Gastrocnemius medialis (tissue), 4 donors: ENCODE measurements around the gene NTRK3. TPM values are rescaled to one million over a fixed set of nuclear protein-coding genes. Genes with fewer than 3 reads are reported as not detected.

Experiments
- ATAC-seq, 2 donors: fragments of 150-250 bp; one replicate each; pipeline ENCODE4 v1.9.1; 2016
- DNase-seq, 2 donors: peaks; one replicate each; pipeline ENCODE4 v3.0.0-alpha.2; 2019
- H3K27ac ChIP-seq, 4 donors: fragments of 200-600 bp; sonication (generic); 1 replicate in 1 of 4; 2 replicates in 3 of 4; pipeline ENCODE4 v1.5.1; 2016 to 2018; ENCODE audit warnings: mild to moderate bottlenecking in 2 of 4, moderate library complexity in 1 of 4
- H3K27me3 ChIP-seq, 3 donors: fragments of 200-600 bp; sonication (generic) in 2 of 3; 1 replicate in 1 of 3; 2 replicates in 2 of 3; pipeline versions ENCODE4 v1.5.1 to v1.6.0; 2016 to 2019; ENCODE audit warnings: mild to moderate bottlenecking in 1 of 3, moderate library complexity in 1 of 3
- H3K36me3 ChIP-seq, 2 donors: fragments of 200-600 bp; sonication (generic) in 1 of 2; one replicate each; pipeline ENCODE4 v1.5.1; 2017 to 2018
- H3K4me1 ChIP-seq, 2 donors: fragments of 200-600 bp; sonication (generic) in 1 of 2; one replicate each; pipeline ENCODE4 v1.5.1; 2016 to 2017; ENCODE audit warnings: mild to moderate bottlenecking in 2 of 2
- H3K4me3 ChIP-seq, 4 donors: fragments of 200-600 bp; sonication (generic) in 3 of 4; 1 replicate in 1 of 4; 2 replicates in 3 of 4; pipeline ENCODE4 v1.5.1; 2016 to 2019; ENCODE audit warnings: mild to moderate bottlenecking in 2 of 4
- H3K9me3 ChIP-seq, 3 donors: fragments of 200-600 bp; sonication (generic) in 2 of 3; 1 replicate in 1 of 3; 2 replicates in 2 of 3; pipeline ENCODE4 v1.5.1; 2016 to 2019
- POLR2A ChIP-seq, 2 donors: fragments of 450-650 bp; IDR thresholded peaks; one replicate each; pipeline ENCODE4 v1.6.1; 2017; ENCODE audit warnings: antibody characterized with exemption in 2 of 2, mild to moderate bottlenecking in 2 of 2, moderate library complexity in 2 of 2
- in situ Hi-C, 4 donors: fragments of 200-750 bp; cut with MboI; loops; one replicate each; pipeline versions ENCODE4 v1.15.0 to v1.8.0; 2017; ENCODE audit warnings: low sequenced_read_pairs in 4 of 4
- intact Hi-C: fragments of 100-400 bp; cut with DNase I; formaldehyde crosslinking; loops from one replicate; pipeline ENCODE4 v1.15.1; 2023; ENCODE audit warnings: low total_unique reads
- total RNA-seq, 4 donors: library from RNA; depleted of rRNA; stranded (reverse); fragments of >200 nt; gene quantifications; one replicate each; pipeline versions ENCODE4 v1.1.0 to v1.2.3, GENCODE V29; 2016
- TF ChIP-seq, protein P1 (sequence below), 5 experiments: fragments of 450-650 bp in 3 of 5; fragments of 200-600 bp in 2 of 5; sonication (generic) in 2 of 5; IDR thresholded peaks in 4 of 5; conservative IDR thresholded peaks in 1 of 5; 1 replicate in 4 of 5; 2 replicates in 1 of 5; pipeline ENCODE4 v1.5.1; 2016 to 2019; ENCODE audit warnings: antibody characterized with exemption in 5 of 5, mild to moderate bottlenecking in 3 of 5, moderate library complexity in 3 of 5

The NTRK3 gene
- total RNA-seq, 4 donors from 2014 or later = 0.61 to 2.7 (median 0.77) TPM

DNA sequence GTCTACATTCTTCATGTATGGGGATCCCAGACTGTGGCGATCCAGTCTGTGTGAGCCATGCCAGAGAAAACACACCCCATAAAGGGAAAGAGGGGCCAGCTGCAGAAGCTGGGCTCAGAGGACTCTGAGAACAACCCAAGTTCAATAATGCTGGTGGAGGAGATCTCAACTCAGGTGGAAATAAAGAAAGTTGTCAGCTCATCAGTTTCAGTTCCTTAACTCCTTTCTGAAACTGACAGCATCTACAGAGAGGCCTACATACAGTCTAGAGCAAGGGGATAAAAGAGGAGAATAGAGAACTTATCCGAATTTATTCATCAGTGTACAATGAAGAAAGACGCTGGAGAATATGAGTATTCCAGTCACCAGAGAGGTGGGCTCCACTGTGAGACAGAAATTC is 77.0 kb downstream of the NTRK3 start:
- Histone ChIP-seq H3K36me3 (no peaks in the 10 kb centered on the region), H3K4me1 (no peaks in the 10 kb centered on the region), H3K27me3 (peaks cover 0 to 5% (median 0%) of the 10 kb centered on the region in 3 donors), H3K4me3 (no peak overlapping the region), H3K27ac (no peak overlapping the region), H3K9me3 (no peaks in the 10 kb centered on the region)
- ATAC-seq = no peak
- TF ChIP-seq, protein P1, sequence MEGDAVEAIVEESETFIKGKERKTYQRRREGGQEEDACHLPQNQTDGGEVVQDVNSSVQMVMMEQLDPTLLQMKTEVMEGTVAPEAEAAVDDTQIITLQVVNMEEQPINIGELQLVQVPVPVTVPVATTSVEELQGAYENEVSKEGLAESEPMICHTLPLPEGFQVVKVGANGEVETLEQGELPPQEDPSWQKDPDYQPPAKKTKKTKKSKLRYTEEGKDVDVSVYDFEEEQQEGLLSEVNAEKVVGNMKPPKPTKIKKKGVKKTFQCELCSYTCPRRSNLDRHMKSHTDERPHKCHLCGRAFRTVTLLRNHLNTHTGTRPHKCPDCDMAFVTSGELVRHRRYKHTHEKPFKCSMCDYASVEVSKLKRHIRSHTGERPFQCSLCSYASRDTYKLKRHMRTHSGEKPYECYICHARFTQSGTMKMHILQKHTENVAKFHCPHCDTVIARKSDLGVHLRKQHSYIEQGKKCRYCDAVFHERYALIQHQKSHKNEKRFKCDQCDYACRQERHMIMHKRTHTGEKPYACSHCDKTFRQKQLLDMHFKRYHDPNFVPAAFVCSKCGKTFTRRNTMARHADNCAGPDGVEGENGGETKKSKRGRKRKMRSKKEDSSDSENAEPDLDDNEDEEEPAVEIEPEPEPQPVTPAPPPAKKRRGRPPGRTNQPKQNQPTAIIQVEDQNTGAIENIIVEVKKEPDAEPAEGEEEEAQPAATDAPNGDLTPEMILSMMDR (IDR thresholded peaks at IDR 0.05 in 4 of 5, conservative IDR thresholded peaks at IDR 0.05 in 1 of 5) = no peak
- TF ChIP-seq POLR2A (IDR thresholded peaks at IDR 0.05) = no peak
- in situ Hi-C loops = no loop called here
- intact Hi-C loops = no loop called here
- no peak for DNase-seq

DNA sequence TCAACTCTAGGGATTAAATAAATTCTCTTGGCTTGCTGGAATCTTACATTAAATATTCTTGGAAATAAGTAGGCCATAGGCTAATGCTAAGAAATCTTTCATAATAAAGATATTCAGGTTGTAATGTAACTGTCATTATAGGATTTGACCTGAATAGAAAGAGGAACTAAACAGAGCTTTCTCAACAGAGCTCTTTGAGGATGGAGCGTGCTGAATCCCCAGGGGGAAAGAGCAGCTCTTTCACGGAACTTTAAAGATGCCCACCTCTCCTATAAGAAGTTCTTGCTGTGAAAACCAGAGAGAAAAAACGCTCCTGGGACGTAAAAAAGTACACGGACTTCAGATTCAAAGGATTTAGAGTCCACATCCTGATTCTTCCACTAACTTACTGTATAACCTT is 77.9 kb downstream of the NTRK3 start:
- TF ChIP-seq, protein P1 (IDR thresholded peaks at IDR 0.05 in 4 of 5, conservative IDR thresholded peaks at IDR 0.05 in 1 of 5) = no peak
- no peak for TF ChIP-seq POLR2A (IDR thresholded peaks at IDR 0.05)
- no peaks in the 10 kb centered on the region for H3K9me3 ChIP-seq
- H3K36me3 ChIP-seq = no peaks in the 10 kb centered on the region
- no peaks in the 10 kb centered on the region for H3K4me1 ChIP-seq
- DNase-seq = no peak
- in situ Hi-C loops = no loop called here
- peaks cover 0 to 5% (median 0%) of the 10 kb centered on the region in 3 donors for H3K27me3 ChIP-seq
- H3K27ac ChIP-seq = no peak overlapping the region
- no peak overlapping the region for H3K4me3 ChIP-seq
- no peak for ATAC-seq
- intact Hi-C loops = no loop called here

DNA sequence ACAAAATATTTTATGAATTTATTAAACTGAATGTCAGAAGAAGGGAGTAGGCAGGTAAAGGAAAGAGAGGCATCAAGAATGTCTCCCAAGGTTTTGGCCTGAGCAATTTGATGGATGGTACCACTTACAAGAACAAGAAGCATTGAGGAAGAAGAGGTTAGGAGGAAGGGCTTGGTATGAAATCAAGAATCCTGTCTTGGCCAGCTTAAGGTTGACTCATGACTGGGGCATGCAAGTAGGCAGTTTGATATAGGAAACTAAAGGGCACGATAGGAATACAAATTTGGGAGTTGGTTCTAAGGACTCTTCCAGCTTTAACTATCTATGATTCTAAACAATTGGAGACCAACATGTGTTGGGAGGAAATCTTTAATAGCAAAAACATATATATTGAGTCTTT is 79.1 kb downstream of the NTRK3 start:
- Histone ChIP-seq H3K27ac (no peak overlapping the region), H3K36me3 (no peaks in the 10 kb centered on the region), H3K27me3 (no peaks in the 10 kb centered on the region), H3K9me3 (no peaks in the 10 kb centered on the region), H3K4me1 (no peaks in the 10 kb centered on the region), H3K4me3 (no peak overlapping the region)
- DNase-seq = no peak
- in situ Hi-C loops (no loop called here), intact Hi-C loops (no loop called here)
- no peak for ATAC-seq
- TF ChIP-seq, protein P1 (IDR thresholded peaks at IDR 0.05 in 4 of 5, conservative IDR thresholded peaks at IDR 0.05 in 1 of 5) = no peak

DNA sequence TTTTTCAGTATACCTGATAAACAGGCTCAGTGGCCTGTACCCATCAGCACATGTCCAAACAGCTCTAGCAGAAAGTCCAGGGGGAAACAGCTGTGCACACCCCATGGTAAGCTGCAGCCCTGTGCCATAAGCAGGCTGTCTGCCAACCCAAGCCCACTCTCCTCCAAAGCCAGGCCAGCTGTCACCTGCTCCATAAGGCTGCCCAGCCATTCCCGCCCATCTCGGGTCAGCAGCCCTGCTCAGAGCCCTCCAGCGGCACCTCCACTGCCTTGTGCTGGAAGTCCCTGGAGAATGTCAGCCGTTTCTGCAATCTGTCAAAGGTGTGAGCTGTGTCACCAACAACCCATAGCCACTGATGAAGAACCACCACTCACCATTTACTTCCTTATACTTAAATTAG is 82.0 kb downstream of the NTRK3 start:
- Histone ChIP-seq H3K9me3 (no peaks in the 10 kb centered on the region), H3K4me1 (no peaks in the 10 kb centered on the region), H3K27ac (no peak overlapping the region), H3K36me3 (no peaks in the 10 kb centered on the region), H3K4me3 (no peak overlapping the region), H3K27me3 (no peaks in the 10 kb centered on the region)
- ATAC-seq (no peak), DNase-seq (no peak)
- intact Hi-C loops = no loop called here
- in situ Hi-C loops = no loop called here
- TF ChIP-seq POLR2A (IDR thresholded peaks at IDR 0.05) = no peak
- TF ChIP-seq, protein P1 (IDR thresholded peaks at IDR 0.05 in 4 of 5, conservative IDR thresholded peaks at IDR 0.05 in 1 of 5) = no peak
